ENCODE measurements around the gene SACM1L.

DNA sequence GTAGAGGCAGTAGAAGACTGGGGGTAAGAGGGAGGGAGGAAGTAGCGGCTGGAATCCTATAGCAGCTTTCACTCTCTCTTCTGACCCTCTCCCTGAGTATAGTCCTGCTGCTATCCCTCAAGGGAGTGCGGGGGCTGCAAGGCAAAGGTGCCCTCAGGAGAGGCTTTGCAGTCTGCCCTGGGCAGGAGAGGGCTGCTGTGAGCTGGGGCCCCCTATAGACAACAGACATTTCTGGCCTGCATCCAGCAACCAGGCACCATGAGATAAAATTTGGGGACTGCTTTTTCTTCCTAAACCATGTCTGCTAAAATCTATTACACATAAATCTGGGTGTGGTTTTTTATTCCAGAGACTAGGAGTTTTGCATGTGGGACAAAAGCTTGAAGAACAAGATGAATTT, 48.0 kb downstream of the SACM1L start:
- TF ChIP-seq, protein P1, sequence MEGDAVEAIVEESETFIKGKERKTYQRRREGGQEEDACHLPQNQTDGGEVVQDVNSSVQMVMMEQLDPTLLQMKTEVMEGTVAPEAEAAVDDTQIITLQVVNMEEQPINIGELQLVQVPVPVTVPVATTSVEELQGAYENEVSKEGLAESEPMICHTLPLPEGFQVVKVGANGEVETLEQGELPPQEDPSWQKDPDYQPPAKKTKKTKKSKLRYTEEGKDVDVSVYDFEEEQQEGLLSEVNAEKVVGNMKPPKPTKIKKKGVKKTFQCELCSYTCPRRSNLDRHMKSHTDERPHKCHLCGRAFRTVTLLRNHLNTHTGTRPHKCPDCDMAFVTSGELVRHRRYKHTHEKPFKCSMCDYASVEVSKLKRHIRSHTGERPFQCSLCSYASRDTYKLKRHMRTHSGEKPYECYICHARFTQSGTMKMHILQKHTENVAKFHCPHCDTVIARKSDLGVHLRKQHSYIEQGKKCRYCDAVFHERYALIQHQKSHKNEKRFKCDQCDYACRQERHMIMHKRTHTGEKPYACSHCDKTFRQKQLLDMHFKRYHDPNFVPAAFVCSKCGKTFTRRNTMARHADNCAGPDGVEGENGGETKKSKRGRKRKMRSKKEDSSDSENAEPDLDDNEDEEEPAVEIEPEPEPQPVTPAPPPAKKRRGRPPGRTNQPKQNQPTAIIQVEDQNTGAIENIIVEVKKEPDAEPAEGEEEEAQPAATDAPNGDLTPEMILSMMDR (IDR thresholded peaks at IDR 0.05; ENCODE audit: poor library complexity) = no peak
- TF ChIP-seq EZH2 (IDR thresholded peaks at IDR 0.05; ENCODE audit: borderline replicate concordance) = no peak
- TF ChIP-seq EZH2phosphoT487 (IDR thresholded peaks at IDR 0.05; ENCODE audit: low read depth, severe bottlenecking, unreplicated experiment) = no peak
